ENCODE results near the gene CUTA.

The CUTA gene

DNA sequence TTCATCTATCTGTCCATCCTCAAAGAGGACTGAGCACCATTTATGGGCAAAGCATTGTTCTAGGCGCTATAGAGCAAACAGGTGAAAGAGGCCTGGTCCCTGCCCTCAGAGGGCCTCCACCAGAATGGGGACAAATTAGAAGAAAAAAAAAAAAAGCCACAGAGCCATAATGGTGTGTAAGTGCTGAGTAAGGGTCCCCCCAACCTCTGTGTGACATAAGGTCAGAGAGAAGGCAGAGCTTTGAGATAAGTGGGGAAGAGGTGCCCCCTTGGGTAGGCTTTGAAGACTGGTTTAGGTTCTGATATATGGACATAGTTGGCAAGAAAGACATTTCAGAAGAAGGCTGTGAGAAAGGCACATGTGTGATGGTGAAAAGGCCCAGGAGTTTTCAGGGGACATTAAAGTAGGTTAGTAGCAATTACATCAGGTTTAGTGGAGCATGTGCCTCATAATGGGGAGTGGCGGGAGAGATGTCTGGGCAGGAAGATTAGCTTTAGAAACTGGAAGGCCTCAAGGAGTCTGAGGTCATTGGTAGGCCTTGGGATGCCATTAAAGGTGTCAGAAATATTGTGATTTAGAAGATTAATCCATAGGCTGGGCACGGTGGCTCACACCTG, 21.2 kb upstream of the CUTA start:
- Histone ChIP-seq H3K4me3 (ENCODE audit: low read depth, low read length) (no peak overlapping the region), H3K27me3 (ENCODE audit: control insufficient read depth, insufficient read depth, low read length) (no peaks in the 10 kb centered on the region), H3K36me3 (ENCODE audit: control insufficient read depth, insufficient read depth, low read length) (peaks cover 88% of the 10 kb centered on the region), H3K27ac (ENCODE audit: low read depth, low read length) (no peak overlapping the region), H3K4me1 (ENCODE audit: control insufficient read depth, insufficient read depth, low read length) (peaks cover 2% of the 10 kb centered on the region), H3K9me3 (ENCODE audit: control insufficient read depth, insufficient read depth, low read depth, low read length) (no peaks in the 10 kb centered on the region), H3K9ac (ENCODE audit: low read length) (no peak overlapping the region)

DNA sequence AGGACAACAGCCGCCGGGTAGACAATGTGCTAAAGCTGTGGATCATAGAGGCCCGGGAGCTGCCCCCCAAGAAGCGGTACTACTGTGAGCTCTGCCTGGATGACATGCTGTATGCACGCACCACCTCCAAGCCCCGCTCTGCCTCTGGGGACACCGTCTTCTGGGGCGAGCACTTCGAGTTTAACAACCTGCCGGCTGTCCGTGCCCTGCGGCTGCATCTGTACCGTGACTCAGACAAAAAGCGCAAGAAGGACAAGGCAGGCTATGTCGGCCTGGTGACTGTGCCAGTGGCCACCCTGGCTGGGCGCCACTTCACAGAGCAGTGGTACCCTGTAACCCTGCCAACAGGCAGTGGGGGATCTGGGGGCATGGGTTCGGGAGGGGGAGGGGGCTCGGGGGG, 19.8 kb upstream of the CUTA start:
- Histone ChIP-seq H3K27ac (ENCODE audit: low read depth, low read length) (no peak overlapping the region), H3K4me1 (ENCODE audit: control insufficient read depth, insufficient read depth, low read length) (peaks cover 15% of the 10 kb centered on the region), H3K9me3 (ENCODE audit: control insufficient read depth, insufficient read depth, low read depth, low read length) (no peaks in the 10 kb centered on the region), H3K9ac (ENCODE audit: low read length) (no peak overlapping the region), H3K27me3 (ENCODE audit: control insufficient read depth, insufficient read depth, low read length) (no peaks in the 10 kb centered on the region), H3K4me3 (ENCODE audit: low read depth, low read length) (no peak overlapping the region), H3K36me3 (ENCODE audit: control insufficient read depth, insufficient read depth, low read length) (peaks cover 76% of the 10 kb centered on the region)

DNA sequence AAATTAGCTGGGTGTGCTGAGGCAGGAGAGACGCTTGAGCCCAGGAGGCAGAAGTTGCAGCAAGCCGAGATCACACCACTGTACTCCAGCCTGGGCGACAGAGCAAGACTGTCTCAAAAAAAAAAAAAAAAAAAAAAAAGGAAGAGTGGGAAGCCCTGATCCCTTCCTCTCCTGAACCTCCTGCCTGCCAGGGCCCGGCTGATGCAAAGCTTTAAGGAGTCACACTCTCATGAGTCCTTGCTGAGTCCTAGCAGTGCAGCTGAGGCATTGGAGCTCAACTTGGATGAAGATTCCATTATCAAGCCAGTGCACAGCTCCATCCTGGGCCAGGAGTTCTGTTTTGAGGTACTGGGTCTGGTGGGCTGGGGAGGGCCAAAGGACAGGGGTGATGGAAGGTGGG, 17.1 kb upstream of the CUTA start:
- Histone ChIP-seq H3K9me3 (ENCODE audit: control insufficient read depth, insufficient read depth, low read depth, low read length) (no peaks in the 10 kb centered on the region), H3K27ac (ENCODE audit: low read depth, low read length) (peak overlapping the region; percentile 15; the same call in 1 of the 2 replicates), H3K27me3 (ENCODE audit: control insufficient read depth, insufficient read depth, low read length) (no peaks in the 10 kb centered on the region), H3K36me3 (ENCODE audit: control insufficient read depth, insufficient read depth, low read length) (peaks cover 49% of the 10 kb centered on the region), H3K9ac (ENCODE audit: low read length) (no peak overlapping the region), H3K4me3 (ENCODE audit: low read depth, low read length) (no peak overlapping the region), H3K4me1 (ENCODE audit: control insufficient read depth, insufficient read depth, low read length) (peaks cover 40% of the 10 kb centered on the region)

DNA sequence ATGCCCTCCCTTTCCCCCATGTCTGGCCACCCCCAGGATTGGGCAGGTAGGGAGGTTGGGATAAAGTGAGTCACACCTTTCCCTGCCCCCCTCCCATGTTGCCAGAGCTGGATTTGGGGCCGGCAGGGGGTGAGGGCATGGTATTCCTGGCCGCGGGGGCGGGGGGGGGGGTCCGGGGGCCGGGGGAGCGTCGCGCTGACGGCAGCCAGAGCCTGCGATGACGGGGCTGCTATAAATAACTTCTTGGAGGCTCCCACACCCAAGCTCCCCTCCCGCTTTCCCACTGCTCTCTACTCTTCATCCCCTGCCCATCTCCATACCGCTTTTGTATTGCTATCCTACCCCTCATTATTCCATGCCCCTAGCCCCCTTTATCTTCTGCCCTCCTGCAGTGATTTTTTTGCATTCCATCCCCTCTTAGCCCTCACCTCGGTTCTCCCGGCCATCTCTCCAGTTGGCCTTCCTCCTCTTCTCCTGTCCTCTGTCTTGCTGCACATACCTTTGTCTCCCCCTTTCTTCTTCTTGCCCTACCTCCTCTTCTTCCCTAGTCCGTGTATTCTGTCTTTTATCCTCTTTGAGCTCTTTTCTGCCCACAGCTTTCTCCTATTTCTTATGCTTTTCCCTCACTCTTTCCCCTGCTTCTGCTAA, 15.8 kb upstream of the CUTA start:
- H3K4me3 ChIP-seq (ENCODE audit: low read depth, low read length) = peak overlapping the region; percentile 79

DNA sequence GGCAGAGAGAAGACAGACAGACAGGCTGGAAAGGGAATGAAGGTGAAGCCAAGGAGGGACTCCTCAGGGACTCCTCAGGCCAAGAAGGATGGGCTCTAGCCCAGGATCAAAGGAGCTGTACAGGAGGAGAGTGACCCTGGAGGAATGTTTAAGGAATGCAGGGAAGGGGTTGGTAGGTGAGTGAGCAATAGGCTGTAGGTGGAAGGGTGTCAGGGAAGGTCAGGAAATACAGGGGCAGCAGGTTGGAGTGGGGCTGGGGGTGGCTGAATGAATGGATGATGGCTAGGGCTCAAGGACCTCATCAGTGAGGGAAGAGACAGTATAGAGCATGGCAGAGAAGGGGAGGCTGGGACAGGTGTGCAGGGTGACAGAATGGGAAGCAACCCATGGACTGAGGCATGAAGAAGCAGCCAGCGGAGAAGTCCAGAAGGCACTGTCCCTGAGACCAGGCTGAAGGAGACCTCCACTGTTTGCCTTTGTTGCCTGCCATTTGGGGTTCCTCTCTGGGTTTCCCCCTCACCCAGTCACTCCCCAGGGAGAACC, 15.2 kb upstream of the CUTA start:
- Histone ChIP-seq H3K36me3 (ENCODE audit: control insufficient read depth, insufficient read depth, low read length) (peaks cover 32% of the 10 kb centered on the region), H3K4me1 (ENCODE audit: control insufficient read depth, insufficient read depth, low read length) (peaks cover 58% of the 10 kb centered on the region), H3K27me3 (ENCODE audit: control insufficient read depth, insufficient read depth, low read length) (no peaks in the 10 kb centered on the region), H3K9me3 (ENCODE audit: control insufficient read depth, insufficient read depth, low read depth, low read length) (no peaks in the 10 kb centered on the region), H3K4me3 (ENCODE audit: low read depth, low read length) (peak overlapping the region; percentile 79), H3K9ac (ENCODE audit: low read length) (peak overlapping the region; percentile 88), H3K27ac (ENCODE audit: low read depth, low read length) (peak overlapping the region; percentile 41; the same call in 1 of the 2 replicates)

More for the DNA sequence above, 15.8 kb upstream of the CUTA start:
- Histone ChIP-seq H3K27me3 (ENCODE audit: control insufficient read depth, insufficient read depth, low read length) (no peaks in the 10 kb centered on the region), H3K27ac (ENCODE audit: low read depth, low read length) (peak overlapping the region; percentile 68; the same call in 1 of the 2 replicates), H3K9me3 (ENCODE audit: control insufficient read depth, insufficient read depth, low read depth, low read length) (no peaks in the 10 kb centered on the region), H3K36me3 (ENCODE audit: control insufficient read depth, insufficient read depth, low read length) (peaks cover 38% of the 10 kb centered on the region), H3K4me1 (ENCODE audit: control insufficient read depth, insufficient read depth, low read length) (peaks cover 53% of the 10 kb centered on the region), H3K9ac (ENCODE audit: low read length) (peak overlapping the region; percentile 88)

DNA sequence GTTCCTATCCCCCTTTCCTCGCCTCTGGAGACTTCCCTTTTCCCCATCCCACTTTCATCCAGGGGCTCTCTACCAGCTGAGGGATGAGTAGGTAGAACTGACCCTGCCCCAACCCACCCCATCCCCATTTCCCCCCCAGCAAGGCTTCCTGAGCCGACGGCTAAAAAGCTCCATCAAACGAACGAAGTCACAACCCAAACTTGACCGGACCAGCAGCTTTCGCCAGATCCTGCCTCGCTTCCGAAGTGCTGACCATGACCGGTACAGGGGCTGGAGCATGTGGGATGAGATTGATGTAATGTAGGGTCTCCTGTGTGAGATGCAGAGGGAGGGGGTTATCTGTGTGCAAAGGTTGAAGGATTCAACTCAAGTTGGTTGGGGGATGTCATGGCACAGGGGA, 14.6 kb upstream of the CUTA start:
- H3K36me3 ChIP-seq (ENCODE audit: control insufficient read depth, insufficient read depth, low read length) = peaks cover 27% of the 10 kb centered on the region
- no peaks in the 10 kb centered on the region for H3K27me3 ChIP-seq (ENCODE audit: control insufficient read depth, insufficient read depth, low read length)
- no peaks in the 10 kb centered on the region for H3K9me3 ChIP-seq (ENCODE audit: control insufficient read depth, insufficient read depth, low read depth, low read length)
- peak overlapping the region; percentile 88 for H3K9ac ChIP-seq (ENCODE audit: low read length)
- peaks cover 58% of the 10 kb centered on the region for H3K4me1 ChIP-seq (ENCODE audit: control insufficient read depth, insufficient read depth, low read length)
- peak overlapping the region; percentile 98; the same call in 1 of the 2 replicates for H3K27ac ChIP-seq (ENCODE audit: low read depth, low read length)
- H3K4me3 ChIP-seq (ENCODE audit: low read depth, low read length) = peak overlapping the region; percentile 79

DNA sequence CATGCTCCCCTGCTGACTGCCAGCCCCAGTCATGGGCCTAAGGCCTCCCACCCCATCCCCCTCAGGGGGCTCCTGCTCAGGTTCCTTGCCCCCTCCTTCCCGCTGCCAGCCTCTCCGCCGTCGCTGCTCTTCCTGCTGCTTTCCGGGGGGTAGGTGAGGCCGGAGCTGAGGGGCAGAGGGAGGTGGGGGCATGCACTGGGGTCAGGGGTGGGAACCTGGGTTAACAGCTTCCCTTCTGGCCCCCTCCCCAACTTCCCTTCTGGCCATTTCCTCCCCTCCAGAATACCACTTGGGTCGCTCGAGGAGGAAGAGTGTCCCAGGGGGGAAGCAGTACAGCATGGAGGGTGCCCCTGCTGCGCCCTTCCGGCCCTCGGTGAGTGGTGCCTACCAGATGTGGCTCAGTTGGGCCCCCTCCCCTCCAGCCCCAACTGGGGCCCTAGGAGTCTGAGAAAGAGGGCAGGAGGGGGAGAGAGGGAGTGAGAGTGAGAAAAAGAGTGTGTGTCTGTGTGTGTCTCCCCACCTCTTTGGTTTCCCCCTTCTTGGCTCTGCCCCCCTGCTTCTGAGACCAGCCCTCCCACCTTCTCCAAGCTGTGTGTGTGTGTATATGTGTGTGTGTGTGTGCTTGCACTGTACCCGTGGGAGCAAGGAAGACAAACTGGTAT, 14.1 kb upstream of the CUTA start:
- no peaks in the 10 kb centered on the region for H3K27me3 ChIP-seq (ENCODE audit: control insufficient read depth, insufficient read depth, low read length)
- peak overlapping the region; percentile 98 for H3K27ac ChIP-seq (ENCODE audit: low read depth, low read length)
- peaks cover 22% of the 10 kb centered on the region for H3K36me3 ChIP-seq (ENCODE audit: control insufficient read depth, insufficient read depth, low read length)
- peak overlapping the region; percentile 88 for H3K9ac ChIP-seq (ENCODE audit: low read length)
- H3K9me3 ChIP-seq (ENCODE audit: control insufficient read depth, insufficient read depth, low read depth, low read length) = no peaks in the 10 kb centered on the region
- peak overlapping the region; percentile 79 for H3K4me3 ChIP-seq (ENCODE audit: low read depth, low read length)
- peaks cover 63% of the 10 kb centered on the region for H3K4me1 ChIP-seq (ENCODE audit: control insufficient read depth, insufficient read depth, low read length)

DNA sequence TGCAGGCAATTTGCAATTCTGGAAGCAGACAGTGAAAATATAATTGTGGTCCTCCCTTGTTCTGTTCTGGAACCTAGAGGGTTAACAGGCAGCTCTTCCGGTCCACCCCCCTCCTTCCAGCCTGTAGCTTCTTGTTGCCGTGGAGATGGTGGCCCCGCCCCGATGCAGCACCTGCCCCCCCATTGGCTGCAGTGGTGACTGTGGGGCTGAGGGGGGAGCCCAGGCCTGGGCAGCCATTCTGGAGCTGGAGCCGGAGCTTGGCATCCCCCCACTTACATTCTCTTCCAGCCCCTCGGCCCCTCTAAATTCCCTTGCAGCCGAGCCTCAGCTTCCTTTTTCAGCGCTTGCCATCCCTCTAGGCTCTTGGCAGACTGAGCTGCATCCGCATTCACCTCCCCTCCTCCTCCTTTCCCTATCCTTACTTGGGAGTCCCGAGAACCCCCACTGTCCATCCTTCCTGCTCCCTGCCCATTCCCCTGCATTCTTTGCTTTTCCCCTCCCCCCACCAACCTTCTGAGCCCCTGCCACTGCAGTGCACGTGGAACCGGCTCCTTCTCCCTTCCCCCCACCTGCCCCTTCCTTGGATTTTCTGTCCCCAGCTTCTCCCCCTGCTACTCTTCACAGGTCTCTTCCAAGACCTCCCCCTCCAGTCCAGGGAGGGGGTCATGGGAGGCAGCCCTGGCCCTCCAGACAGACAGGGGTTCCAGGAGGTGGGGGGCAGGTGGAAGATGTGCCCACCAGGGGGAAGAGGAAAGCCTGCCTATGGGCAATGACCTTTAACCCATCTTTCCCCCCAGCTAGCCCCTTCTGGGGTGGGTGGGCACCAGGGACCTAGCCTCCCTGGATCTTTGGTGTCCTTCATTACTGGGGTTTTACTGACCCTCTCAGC, 13.3 kb upstream of the CUTA start:
- H3K36me3 ChIP-seq (ENCODE audit: control insufficient read depth, insufficient read depth, low read length) = peaks cover 14% of the 10 kb centered on the region
- no peaks in the 10 kb centered on the region for H3K9me3 ChIP-seq (ENCODE audit: control insufficient read depth, insufficient read depth, low read depth, low read length)
- H3K4me3 ChIP-seq (ENCODE audit: low read depth, low read length) = peak overlapping the region; percentile 79
- no peaks in the 10 kb centered on the region for H3K27me3 ChIP-seq (ENCODE audit: control insufficient read depth, insufficient read depth, low read length)
- H3K4me1 ChIP-seq (ENCODE audit: control insufficient read depth, insufficient read depth, low read length) = peaks cover 65% of the 10 kb centered on the region
- peak overlapping the region; percentile 88 for H3K9ac ChIP-seq (ENCODE audit: low read length)
- H3K27ac ChIP-seq (ENCODE audit: low read depth, low read length) = peak overlapping the region; percentile 98

DNA sequence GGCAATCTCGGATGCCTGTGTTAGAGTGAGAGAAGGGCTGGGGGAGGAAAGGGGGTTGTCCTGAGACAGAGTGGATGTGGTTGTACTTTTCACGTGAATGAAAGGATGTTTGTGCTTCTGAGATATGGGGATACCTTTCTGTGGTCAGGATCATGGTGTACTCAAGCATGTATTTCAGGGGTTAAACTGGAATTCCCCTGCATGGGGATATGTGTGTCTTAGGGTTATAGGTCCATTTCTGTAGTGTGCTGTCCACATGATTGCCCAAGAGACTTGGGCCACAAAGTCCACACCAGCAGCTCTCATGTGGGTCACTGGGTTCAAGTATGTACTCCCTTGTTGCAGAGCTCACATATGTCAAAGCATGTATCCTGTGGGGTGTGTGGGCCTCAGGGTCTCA, 12.4 kb upstream of the CUTA start:
- Histone ChIP-seq H3K9me3 (ENCODE audit: control insufficient read depth, insufficient read depth, low read depth, low read length) (no peaks in the 10 kb centered on the region), H3K27ac (ENCODE audit: low read depth, low read length) (0 out of 2 replicates have a peak overlapping the region, but pooled peaks have one; percentile 1), H3K4me1 (ENCODE audit: control insufficient read depth, insufficient read depth, low read length) (peaks cover 65% of the 10 kb centered on the region), H3K4me3 (ENCODE audit: low read depth, low read length) (peak overlapping the region; percentile 79), H3K9ac (ENCODE audit: low read length) (no peak overlapping the region), H3K27me3 (ENCODE audit: control insufficient read depth, insufficient read depth, low read length) (no peaks in the 10 kb centered on the region), H3K36me3 (ENCODE audit: control insufficient read depth, insufficient read depth, low read length) (peaks cover 6% of the 10 kb centered on the region)

DNA sequence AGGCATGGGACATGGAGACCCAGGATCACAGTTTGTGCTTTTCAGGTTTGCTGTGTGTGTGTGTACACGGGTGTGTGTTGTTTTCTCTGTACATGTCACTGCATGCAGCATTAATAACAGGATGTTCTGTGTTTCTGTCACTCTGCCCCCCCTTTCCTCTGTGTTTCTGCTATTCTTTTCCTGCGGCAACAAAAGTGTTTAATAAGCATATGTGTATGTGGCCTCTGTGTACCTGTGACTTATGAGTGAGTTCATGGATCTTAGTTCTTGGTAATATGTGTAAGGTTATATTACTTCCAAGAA, 11.8 kb upstream of the CUTA start:
- Histone ChIP-seq H3K4me1 (ENCODE audit: control insufficient read depth, insufficient read depth, low read length) (peaks cover 71% of the 10 kb centered on the region), H3K9me3 (ENCODE audit: control insufficient read depth, insufficient read depth, low read depth, low read length) (no peaks in the 10 kb centered on the region), H3K27me3 (ENCODE audit: control insufficient read depth, insufficient read depth, low read length) (no peaks in the 10 kb centered on the region), H3K27ac (ENCODE audit: low read depth, low read length) (no peak overlapping the region), H3K36me3 (ENCODE audit: control insufficient read depth, insufficient read depth, low read length) (peaks cover 4% of the 10 kb centered on the region; the same call in 1 of the 2 replicates), H3K4me3 (ENCODE audit: low read depth, low read length) (no peak overlapping the region), H3K9ac (ENCODE audit: low read length) (no peak overlapping the region)
